Fibroblast of lung (primary cell): ENCODE measurements around the gene ARMC3. TPM values are rescaled to one million over a fixed set of nuclear protein-coding genes. Genes with fewer than 3 reads are reported as not detected.

Experiments used
- DNase-seq, 2 donors: peaks; one replicate each; pipeline versions ENCODE4 v3.0.0 to v3.0.0-alpha.2; 2010; ENCODE audit warnings: low read depth in 2 of 2
- H2AFZ ChIP-seq: 2 replicates; pipeline ENCODE4 v1.5.1; 2012; ENCODE audit warnings: low read length, control low read depth, inconsistent platforms
- H3K27ac ChIP-seq: 2 replicates; pipeline ENCODE4 v1.5.1; 2011; ENCODE audit warnings: low read length, control low read depth; ENCODE audit not compliant: insufficient read depth
- H3K27me3 ChIP-seq: 2 replicates; pipeline ENCODE4 v1.5.1; 2011; ENCODE audit warnings: mild to moderate bottlenecking, low read length; ENCODE audit not compliant: control insufficient read depth, insufficient read depth
- H3K36me3 ChIP-seq: 2 replicates; pipeline ENCODE4 v1.5.1; 2011; ENCODE audit warnings: low read length; ENCODE audit not compliant: control insufficient read depth, insufficient read depth
- H3K4me1 ChIP-seq: 2 replicates; pipeline ENCODE4 v1.5.1; 2011; ENCODE audit warnings: low read length; ENCODE audit not compliant: control insufficient read depth, insufficient read depth; ENCODE audit errors: extremely low read depth
- H3K4me2 ChIP-seq: 2 replicates; pipeline ENCODE4 v1.5.1; 2011; ENCODE audit warnings: low read length, control low read depth; ENCODE audit not compliant: insufficient read depth; ENCODE audit errors: extremely low read depth
- H3K4me3 ChIP-seq, 4 experiments: fragments of 200-600 bp in 1 of 4; sonication (generic) in 1 of 4; replicated peaks in 1 of 4; 2 replicates each; pipeline ENCODE4 v1.5.1; 2011 to 2016; ENCODE audit warnings: low read length in 4 of 4, low read depth in 3 of 4, mild to moderate bottlenecking in 3 of 4, control low read depth in 2 of 4, inconsistent platforms in 1 of 4, mixed read lengths in 1 of 4; ENCODE audit not compliant: insufficient read depth in 1 of 4; ENCODE audit errors: control extremely low read depth in 1 of 4
- H3K79me2 ChIP-seq: 2 replicates; pipeline ENCODE4 v1.5.1; 2012; ENCODE audit warnings: mild to moderate bottlenecking, low read length, inconsistent platforms; ENCODE audit not compliant: control insufficient read depth, insufficient read depth
- H3K9ac ChIP-seq: 2 replicates; pipeline ENCODE4 v1.5.1; 2011; ENCODE audit warnings: mild to moderate bottlenecking, low read length, control low read depth; ENCODE audit not compliant: insufficient read depth
- H3K9me3 ChIP-seq: 2 replicates; pipeline ENCODE4 v1.5.1; 2012; ENCODE audit warnings: low read depth, low read length; ENCODE audit not compliant: control insufficient read depth, insufficient read depth
- H4K20me1 ChIP-seq: 2 replicates; pipeline ENCODE4 v1.5.1; 2011; ENCODE audit warnings: low read length; ENCODE audit not compliant: control insufficient read depth, insufficient read depth; ENCODE audit errors: extremely low read depth
- EZH2 ChIP-seq: IDR thresholded peaks from 2 replicates; pipeline ENCODE4 v1.5.1; 2012; ENCODE audit warnings: low read length, control low read depth, mild to moderate bottlenecking; ENCODE audit errors: missing control alignments
- polyA plus RNA-seq, 2 donors: library from polyadenylated mRNA; depleted of rRNA in 1 of 2; stranded (reverse) in 1 of 2; unstranded in 1 of 2; fragments of >200 nt; gene quantifications; 2 replicates each; pipeline ENCODE4 v1.2.1, GENCODE V29; 2011 to 2012; ENCODE audit warnings: missing spikeins in 1 of 2
- total RNA-seq: library from RNA; depleted of rRNA; stranded (reverse); fragments of >200 nt; gene quantifications from 2 replicates; pipeline ENCODE4 v1.2.1, GENCODE V29; 2014
- TF ChIP-seq, protein P1 (sequence below), 2 donors: IDR thresholded peaks in 1 of 2; conservative IDR thresholded peaks in 1 of 2; 1 replicate in 1 of 2; 2 replicates in 1 of 2; pipeline ENCODE4 v1.5.1; 2011 to 2012; ENCODE audit warnings: low read length in 2 of 2, control low read depth in 1 of 2, inconsistent platforms in 1 of 2, low read depth in 1 of 2, mild to moderate bottlenecking in 1 of 2

The ARMC3 gene
- total and polyA plus RNA-seq, 2 donors (not counting 1 experiment from before 2014, with no cell fraction given): not detected

DNA sequence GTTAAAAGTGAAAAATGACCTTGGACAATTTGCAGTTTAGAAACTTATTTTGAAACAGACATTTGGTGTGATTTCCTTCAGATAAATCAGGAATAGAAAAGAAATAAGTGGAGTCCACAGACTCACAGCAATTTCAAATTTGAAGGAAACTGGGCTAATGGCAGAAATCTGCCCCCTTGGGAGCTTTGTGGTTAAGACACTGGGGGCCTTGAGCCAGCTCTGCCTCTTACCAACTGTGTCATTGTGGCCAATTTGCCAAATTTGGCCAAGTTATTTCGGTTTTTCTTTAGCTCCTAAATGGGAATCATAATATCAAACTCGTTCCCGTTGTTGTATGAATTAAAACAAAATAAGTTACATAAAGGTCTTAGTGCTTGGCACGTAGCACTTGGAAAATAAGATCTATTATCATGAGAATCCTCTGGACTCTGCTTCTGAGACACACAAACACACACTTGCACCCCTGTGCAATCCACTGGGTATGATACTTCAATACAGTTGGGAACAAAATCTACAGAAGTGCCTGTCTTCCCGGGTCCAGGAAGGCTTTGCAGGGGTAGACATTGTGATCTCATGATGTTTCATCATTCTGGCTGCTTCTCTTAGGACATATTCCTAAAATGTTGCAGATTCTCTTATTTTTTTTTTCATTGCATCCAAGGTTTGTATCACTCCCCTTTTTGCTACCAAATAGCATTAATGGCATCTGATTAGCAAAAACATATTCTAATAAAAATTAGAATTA lies 4.9 kb downstream of the ARMC3 start:
- TF ChIP-seq EZH2: no peak
- H2AFZ ChIP-seq: no peak overlapping the region
- no peaks in the 10 kb centered on the region for H3K79me2 ChIP-seq
- no peaks in the 10 kb centered on the region for H3K27me3 ChIP-seq
- no peaks in the 10 kb centered on the region for H4K20me1 ChIP-seq
- no peaks in the 10 kb centered on the region for H3K36me3 ChIP-seq
- no peak overlapping the region for H3K9ac ChIP-seq
- no peak overlapping the region for H3K4me3 ChIP-seq
- H3K4me1 ChIP-seq: no peaks in the 10 kb centered on the region
- no peak overlapping the region for H3K27ac ChIP-seq
- peak in 1 of 2 donors; percentile 12 for DNase-seq
- no peak overlapping the region for H3K4me2 ChIP-seq
- no peaks in the 10 kb centered on the region for H3K9me3 ChIP-seq

DNA sequence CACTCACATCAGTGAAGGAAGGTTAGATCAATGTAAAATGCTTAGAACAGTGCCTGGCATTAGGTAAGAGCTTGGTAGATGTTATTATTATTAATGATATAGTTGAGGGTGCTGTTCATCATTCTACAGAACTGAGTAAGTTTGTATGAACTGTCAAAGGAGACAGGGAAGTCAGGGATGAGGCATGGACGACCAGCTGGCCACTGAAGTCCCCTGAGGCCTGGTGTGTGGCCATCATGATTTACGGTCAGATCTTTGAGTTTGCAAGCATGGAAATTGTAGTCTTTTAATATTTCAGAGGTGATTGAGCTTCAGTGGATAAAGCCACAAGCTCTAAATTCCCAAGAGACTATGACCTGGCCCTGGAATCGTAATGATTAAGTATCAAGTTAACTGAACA lies 6.9 kb downstream of the ARMC3 start:
- H3K27ac ChIP-seq: no peak overlapping the region
- H3K4me3 ChIP-seq: no peak overlapping the region
- H3K36me3 ChIP-seq: no peaks in the 10 kb centered on the region
- H4K20me1 ChIP-seq: no peaks in the 10 kb centered on the region
- no peaks in the 10 kb centered on the region for H3K4me1 ChIP-seq
- H2AFZ ChIP-seq: no peak overlapping the region
- TF ChIP-seq, protein P1, sequence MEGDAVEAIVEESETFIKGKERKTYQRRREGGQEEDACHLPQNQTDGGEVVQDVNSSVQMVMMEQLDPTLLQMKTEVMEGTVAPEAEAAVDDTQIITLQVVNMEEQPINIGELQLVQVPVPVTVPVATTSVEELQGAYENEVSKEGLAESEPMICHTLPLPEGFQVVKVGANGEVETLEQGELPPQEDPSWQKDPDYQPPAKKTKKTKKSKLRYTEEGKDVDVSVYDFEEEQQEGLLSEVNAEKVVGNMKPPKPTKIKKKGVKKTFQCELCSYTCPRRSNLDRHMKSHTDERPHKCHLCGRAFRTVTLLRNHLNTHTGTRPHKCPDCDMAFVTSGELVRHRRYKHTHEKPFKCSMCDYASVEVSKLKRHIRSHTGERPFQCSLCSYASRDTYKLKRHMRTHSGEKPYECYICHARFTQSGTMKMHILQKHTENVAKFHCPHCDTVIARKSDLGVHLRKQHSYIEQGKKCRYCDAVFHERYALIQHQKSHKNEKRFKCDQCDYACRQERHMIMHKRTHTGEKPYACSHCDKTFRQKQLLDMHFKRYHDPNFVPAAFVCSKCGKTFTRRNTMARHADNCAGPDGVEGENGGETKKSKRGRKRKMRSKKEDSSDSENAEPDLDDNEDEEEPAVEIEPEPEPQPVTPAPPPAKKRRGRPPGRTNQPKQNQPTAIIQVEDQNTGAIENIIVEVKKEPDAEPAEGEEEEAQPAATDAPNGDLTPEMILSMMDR (conservative IDR thresholded peaks at IDR 0.05 in 1 of 2, IDR thresholded peaks at IDR 0.05 in 1 of 2; ENCODE audit: low read depth in 1 of 2, low read length in 2 of 2): no peak
- no peak for TF ChIP-seq EZH2
- H3K27me3 ChIP-seq: no peaks in the 10 kb centered on the region
- no peaks in the 10 kb centered on the region for H3K79me2 ChIP-seq
- no peak overlapping the region for H3K4me2 ChIP-seq
- no peak overlapping the region for H3K9ac ChIP-seq
- DNase-seq: peak in 1 of 2 donors; percentile 6
- no peaks in the 10 kb centered on the region for H3K9me3 ChIP-seq

DNA sequence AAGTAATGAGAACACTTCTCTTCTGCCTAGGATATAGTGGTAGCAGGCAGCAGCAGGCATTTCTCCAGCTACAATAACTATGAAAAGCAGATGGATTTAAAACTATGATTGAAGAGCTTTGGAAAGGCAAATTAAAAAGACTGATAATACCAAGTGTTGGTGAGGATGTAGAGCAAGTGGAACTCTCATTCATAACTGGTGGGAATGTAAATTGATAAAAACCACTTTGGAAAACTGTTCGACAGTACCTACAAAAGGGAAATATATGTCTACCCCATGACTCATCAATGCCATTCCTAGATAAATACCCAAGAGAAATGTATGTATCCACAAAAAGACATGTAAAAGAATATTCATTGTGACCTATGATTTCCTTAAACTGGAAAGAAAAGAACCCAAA lies 14.6 kb downstream of the ARMC3 start:
- Histone ChIP-seq H3K27me3 (no peaks in the 10 kb centered on the region), H3K79me2 (no peaks in the 10 kb centered on the region), H3K27ac (no peak overlapping the region), H3K4me1 (no peaks in the 10 kb centered on the region), H3K36me3 (no peaks in the 10 kb centered on the region), H4K20me1 (no peaks in the 10 kb centered on the region), H3K9me3 (no peaks in the 10 kb centered on the region), H3K4me2 (no peak overlapping the region), H3K9ac (no peak overlapping the region), H2AFZ (no peak overlapping the region), H3K4me3 (no peak overlapping the region)
- DNase-seq: no peak
- TF ChIP-seq EZH2: no peak

DNA sequence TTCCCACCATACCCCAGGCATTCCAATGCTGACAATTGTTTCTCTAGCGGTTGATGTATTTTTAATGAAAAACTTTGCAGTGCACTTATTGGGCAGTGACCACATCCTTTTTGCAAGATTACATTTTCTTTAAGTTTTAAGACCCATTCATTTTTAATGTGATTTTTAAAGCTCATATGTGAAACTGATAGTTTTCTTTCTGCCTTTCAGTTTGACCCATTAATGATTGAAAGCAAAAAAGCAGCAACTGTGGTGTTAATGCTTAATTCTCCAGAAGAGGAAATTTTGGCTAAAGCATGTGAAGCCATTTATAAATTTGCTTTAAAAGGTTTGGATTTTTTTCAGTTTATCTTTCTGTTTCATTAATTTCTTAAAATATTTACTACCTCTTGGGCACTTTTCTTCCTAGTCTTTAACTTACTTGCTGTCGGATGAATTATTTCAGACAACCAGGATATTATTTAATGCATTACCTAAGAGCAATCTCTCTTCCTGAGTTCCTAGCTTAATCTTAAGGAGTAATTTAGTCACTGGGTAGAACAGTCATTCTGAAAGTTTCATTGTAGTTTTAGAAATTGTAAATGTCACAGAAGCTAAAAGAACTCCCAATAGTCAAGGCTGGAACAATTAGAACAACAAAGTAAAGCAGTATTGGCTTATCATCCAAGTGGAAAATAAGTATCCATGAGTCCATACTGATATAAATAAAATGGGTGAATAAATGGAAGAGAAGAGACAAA lies 18.3 kb downstream of the ARMC3 start:
- Histone ChIP-seq H3K4me3 (no peak overlapping the region), H3K27ac (no peak overlapping the region), H3K4me1 (no peaks in the 10 kb centered on the region), H3K4me2 (no peak overlapping the region), H2AFZ (no peak overlapping the region), H3K9ac (no peak overlapping the region), H4K20me1 (no peaks in the 10 kb centered on the region), H3K36me3 (no peaks in the 10 kb centered on the region), H3K27me3 (no peaks in the 10 kb centered on the region), H3K79me2 (no peaks in the 10 kb centered on the region), H3K9me3 (no peaks in the 10 kb centered on the region)
- no peak for TF ChIP-seq EZH2
- TF ChIP-seq, protein P1 (conservative IDR thresholded peaks at IDR 0.05 in 1 of 2, IDR thresholded peaks at IDR 0.05 in 1 of 2; ENCODE audit: low read depth in 1 of 2, low read length in 2 of 2): no peak
- DNase-seq: no peak
